IPS-18a (cell line): ENCODE data around the gene MAP4K4.
"Not testable (repeated sequence)": the region's sequence is repeated elsewhere in the genome, so short reads cannot be mapped to it uniquely, and the experiment has no call there.

ENCODE experiments used
- H3K27ac ChIP-seq: one replicate; pipeline ENCODE4 v1.5.1; 2013; ENCODE audit warnings: low read length
- H3K27me3 ChIP-seq: one replicate; pipeline ENCODE4 v1.6.1; 2013; ENCODE audit warnings: mild to moderate bottlenecking, low read length; ENCODE audit not compliant: control insufficient read depth, insufficient read depth
- H3K36me3 ChIP-seq: one replicate; pipeline ENCODE4 v1.6.1; 2013; ENCODE audit warnings: low read depth, low read length; ENCODE audit not compliant: control insufficient read depth
- H3K4me1 ChIP-seq: one replicate; pipeline ENCODE4 v1.6.1; 2013; ENCODE audit warnings: low read depth, low read length; ENCODE audit not compliant: control insufficient read depth
- H3K4me3 ChIP-seq: one replicate; pipeline ENCODE4 v1.5.1; 2013; ENCODE audit warnings: low read length
- H3K9ac ChIP-seq: one replicate; pipeline ENCODE4 v1.6.1; 2013; ENCODE audit warnings: mild to moderate bottlenecking, low read length, moderate library complexity
- H3K9me3 ChIP-seq: one replicate; pipeline ENCODE4 v1.6.1; 2013; ENCODE audit warnings: low read depth, low read length; ENCODE audit not compliant: control insufficient read depth

Gene MAP4K4

DNA sequence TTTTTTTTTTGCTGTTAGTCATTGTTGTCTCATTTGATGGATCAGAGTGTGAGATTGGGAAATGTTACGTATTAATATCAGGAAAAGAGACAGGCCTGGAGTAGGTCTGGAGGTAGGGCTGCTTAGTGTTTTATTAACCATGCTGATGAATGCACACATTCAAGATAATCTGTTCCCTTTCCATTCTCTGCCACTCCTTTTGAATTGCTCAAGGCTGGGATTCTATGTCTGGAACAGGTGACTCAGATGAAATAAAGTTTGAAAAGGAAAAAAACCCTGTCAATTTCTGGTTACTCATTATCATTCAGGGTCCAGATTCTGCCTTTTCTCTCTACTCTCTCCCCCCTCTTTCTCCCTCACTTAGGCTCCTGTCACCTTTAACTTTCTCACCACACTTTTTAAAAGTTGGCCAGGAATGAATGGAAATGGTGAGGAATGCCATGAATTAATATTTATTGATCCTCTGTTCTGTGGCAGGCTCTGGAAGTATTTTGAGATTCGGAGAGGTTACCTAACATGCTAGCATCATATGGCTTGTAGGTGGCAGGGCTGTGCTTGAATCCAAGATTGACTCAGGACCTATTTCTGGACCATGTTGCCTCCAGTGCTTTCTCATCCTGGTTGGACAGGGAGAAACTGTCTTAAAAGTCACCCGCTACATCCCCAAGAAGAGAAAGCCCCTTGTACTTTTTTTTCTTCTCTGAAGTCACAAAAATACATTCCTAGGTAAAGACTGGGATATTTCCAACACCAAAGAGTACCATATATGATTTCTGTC is 40.2 kb downstream of the MAP4K4 start:
- Histone ChIP-seq H3K27ac (no peak overlapping the region), H3K4me3 (no peak overlapping the region)

DNA sequence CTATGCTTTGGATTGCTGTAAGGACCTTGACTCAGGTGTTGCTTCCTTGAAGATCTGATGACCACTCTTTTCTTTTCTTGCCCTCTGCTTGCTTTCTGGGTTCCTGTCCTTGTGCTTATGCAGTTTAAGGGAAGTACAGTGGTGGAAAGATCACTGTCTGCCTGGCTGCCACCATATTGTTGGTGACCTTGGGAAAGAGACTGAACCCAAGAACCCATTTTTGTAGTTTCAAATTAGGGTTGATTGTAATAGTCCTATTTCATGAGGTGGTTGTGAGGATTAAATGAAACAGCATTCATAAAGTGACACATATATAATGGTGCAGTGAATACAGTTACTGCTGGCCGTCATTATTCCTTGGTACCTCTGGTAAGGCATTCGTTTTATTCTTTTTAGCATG is 41.1 kb downstream of the MAP4K4 start:
- Histone ChIP-seq H3K4me1 (peaks cover 32% of the 10 kb centered on the region), H3K9ac (no peak overlapping the region), H3K36me3 (no peaks in the 10 kb centered on the region), H3K27ac (no peak overlapping the region), H3K4me3 (no peak overlapping the region), H3K27me3 (no peaks in the 10 kb centered on the region), H3K9me3 (no peaks in the 10 kb centered on the region)

More for the DNA sequence above, 40.2 kb downstream of the MAP4K4 start:
- peaks cover 34% of the 10 kb centered on the region for H3K4me1 ChIP-seq
- no peaks in the 10 kb centered on the region for H3K27me3 ChIP-seq
- no peak overlapping the region for H3K9ac ChIP-seq
- no peaks in the 10 kb centered on the region for H3K36me3 ChIP-seq
- no peaks in the 10 kb centered on the region for H3K9me3 ChIP-seq

DNA sequence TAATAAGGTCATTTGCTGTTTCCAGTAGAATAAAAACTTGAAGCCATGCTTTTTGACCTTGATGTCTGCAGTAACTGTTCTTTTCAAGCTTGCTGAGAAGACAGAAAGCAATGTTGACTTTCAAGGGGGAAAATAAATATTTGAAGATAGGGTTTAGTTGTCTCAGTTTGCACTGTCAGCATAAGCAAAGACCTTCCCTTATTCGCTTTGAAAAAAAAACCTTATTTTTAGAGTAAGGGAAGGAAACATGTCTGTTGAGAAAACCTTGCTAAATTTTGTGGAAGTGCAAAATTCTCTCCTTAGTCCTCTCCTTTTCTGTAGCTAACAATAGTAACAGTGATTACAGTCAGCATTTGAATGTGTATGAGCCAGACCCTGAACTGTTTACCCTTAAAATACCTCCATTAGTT is 43.1 kb downstream of the MAP4K4 start:
- H3K4me1 ChIP-seq, result peaks cover 34% of the 10 kb centered on the region

GRCh38 chr2:101741775-101742520 is 44.4 kb downstream of the MAP4K4 start:
- no peaks in the 10 kb centered on the region for H3K27me3 ChIP-seq
- no peaks in the 10 kb centered on the region for H3K36me3 ChIP-seq
- no peak overlapping the region for H3K9ac ChIP-seq
- H3K9me3 ChIP-seq, result no peaks in the 10 kb centered on the region
- H3K4me3 ChIP-seq, result peak overlapping the region; percentile 11
- H3K27ac ChIP-seq, result no peak overlapping the region
- peaks cover 39% of the 10 kb centered on the region for H3K4me1 ChIP-seq

More for the DNA sequence above, 43.1 kb downstream of the MAP4K4 start:
- Histone ChIP-seq H3K36me3 (no peaks in the 10 kb centered on the region), H3K9me3 (no peaks in the 10 kb centered on the region), H3K27ac (no peak overlapping the region), H3K9ac (no peak overlapping the region), H3K4me3 (no peak overlapping the region), H3K27me3 (no peaks in the 10 kb centered on the region)

DNA sequence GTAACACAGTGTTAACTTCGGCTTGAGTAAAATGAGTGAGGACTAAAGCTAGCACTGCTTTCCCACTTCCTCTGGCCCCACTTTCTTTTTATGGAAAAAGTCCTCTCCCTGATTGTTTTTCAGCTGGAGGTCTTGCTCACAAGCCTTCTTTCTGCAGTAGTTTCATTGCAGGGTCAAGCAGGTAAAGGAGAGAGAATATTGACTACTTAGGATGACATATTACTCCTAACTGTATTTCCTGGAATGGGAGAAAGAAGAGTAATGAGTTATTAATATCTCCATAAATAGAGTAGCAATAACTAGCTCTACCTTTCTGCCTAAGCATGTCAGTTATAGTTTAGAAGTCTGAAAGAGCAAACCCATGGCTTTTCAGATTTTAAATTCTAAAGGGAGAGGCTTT is 45.0 kb downstream of the MAP4K4 start:
- Histone ChIP-seq H3K27me3 (no peaks in the 10 kb centered on the region), H3K9ac (no peak overlapping the region), H3K4me3 (no peak overlapping the region), H3K4me1 (peaks cover 39% of the 10 kb centered on the region), H3K9me3 (no peaks in the 10 kb centered on the region), H3K36me3 (no peaks in the 10 kb centered on the region), H3K27ac (no peak overlapping the region)

- H3K9ac ChIP-seq, result no peak overlapping the region
- no peaks in the 10 kb centered on the region for H3K9me3 ChIP-seq
- H3K4me3 ChIP-seq, result no peak overlapping the region
- H3K27ac ChIP-seq, result no peak overlapping the region
- H3K27me3 ChIP-seq, result no peaks in the 10 kb centered on the region
- peaks cover 39% of the 10 kb centered on the region for H3K4me1 ChIP-seq
- no peaks in the 10 kb centered on the region for H3K36me3 ChIP-seq
These were observed 45.8 kb downstream of the MAP4K4 start for GRCh38 chr2:101743288-101743687.

DNA sequence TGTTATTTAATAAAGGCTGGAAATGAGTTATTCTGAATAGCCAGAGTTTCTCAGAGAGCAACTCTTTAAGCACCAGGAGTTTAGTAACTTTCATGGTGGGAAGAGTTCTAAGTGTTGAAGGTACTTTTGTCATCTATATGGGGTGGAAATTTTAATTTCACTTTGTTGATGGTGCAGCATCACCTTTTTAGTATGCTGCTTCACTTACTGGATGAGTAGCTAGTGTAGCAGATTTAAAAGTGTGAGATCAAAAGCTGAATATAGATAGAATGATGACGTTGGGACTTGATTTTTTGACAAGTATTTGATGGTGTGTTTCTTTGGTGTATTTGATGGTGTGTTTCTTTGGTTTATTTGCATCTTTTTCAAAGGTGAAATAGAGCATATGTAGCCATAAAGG is 47.3 kb downstream of the MAP4K4 start:
- H3K27ac ChIP-seq, result no peak overlapping the region
- H3K9ac ChIP-seq, result no peak overlapping the region
- H3K27me3 ChIP-seq, result no peaks in the 10 kb centered on the region
- H3K9me3 ChIP-seq, result no peaks in the 10 kb centered on the region
- no peaks in the 10 kb centered on the region for H3K36me3 ChIP-seq
- H3K4me1 ChIP-seq, result peaks cover 39% of the 10 kb centered on the region
- H3K4me3 ChIP-seq, result no peak overlapping the region

DNA sequence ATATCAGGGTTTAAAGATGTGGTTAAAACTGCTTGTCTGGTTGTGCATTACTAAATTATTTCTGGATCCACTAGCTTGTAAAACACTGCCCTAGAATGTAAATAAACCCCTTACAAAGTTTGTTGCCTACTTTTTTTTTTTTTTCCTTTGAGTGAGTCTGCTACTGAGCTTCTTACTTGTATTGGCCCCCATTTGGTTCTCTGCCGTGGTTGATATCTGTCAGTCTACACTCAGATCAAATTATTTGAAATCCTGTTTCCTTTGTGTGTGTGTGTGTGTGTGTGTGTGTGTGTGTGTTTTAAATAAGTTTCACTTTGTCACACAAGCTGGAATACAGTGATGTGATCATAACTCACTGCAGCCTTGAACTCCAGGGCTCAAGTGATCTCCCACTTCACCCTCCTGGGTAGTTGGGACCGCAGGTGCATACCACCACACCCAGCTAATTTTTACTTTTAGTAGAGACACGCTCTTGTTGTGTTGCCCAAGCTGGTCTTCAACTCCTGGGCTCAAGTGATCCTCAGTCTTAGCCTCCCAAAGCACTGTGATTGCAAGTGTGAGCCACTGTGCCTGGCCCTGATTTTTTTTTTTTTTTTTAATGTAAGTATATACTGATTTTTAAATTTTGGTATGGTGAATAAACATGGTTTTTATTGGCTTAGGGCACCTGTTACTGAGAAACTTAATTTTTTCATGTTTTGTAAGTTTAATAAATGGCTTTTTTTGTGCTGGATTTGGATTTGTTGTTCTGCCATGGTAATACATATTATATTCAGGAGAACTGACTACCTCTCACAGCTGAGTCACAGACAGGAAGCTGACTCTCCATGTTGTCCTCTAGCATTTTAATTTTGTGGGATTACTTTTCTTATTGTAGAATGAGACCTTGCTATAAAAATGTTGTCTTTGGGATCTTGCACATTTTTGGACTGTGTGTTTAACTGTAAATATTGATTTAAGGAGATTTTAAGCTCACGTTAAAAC is 48.5 kb downstream of the MAP4K4 start:
- H3K9ac ChIP-seq, result no peak overlapping the region
- peaks cover 36% of the 10 kb centered on the region for H3K4me1 ChIP-seq
- no peak overlapping the region for H3K27ac ChIP-seq

GRCh38 chr2:101748000-101748399 is 50.5 kb downstream of the MAP4K4 start:
- H3K9me3 ChIP-seq, result no peaks in the 10 kb centered on the region
- no peaks in the 10 kb centered on the region for H3K36me3 ChIP-seq
- H3K4me3 ChIP-seq, result no peak overlapping the region
- H3K9ac ChIP-seq, result no peak overlapping the region
- no peaks in the 10 kb centered on the region for H3K27me3 ChIP-seq
- H3K27ac ChIP-seq, result no peak overlapping the region
- peaks cover 32% of the 10 kb centered on the region for H3K4me1 ChIP-seq

More for the DNA sequence above, 48.5 kb downstream of the MAP4K4 start:
- no peaks in the 10 kb centered on the region for H3K9me3 ChIP-seq
- no peaks in the 10 kb centered on the region for H3K36me3 ChIP-seq
- no peak overlapping the region for H3K4me3 ChIP-seq
- H3K27me3 ChIP-seq, result no peaks in the 10 kb centered on the region

- H3K9ac ChIP-seq, H3K36me3 ChIP-seq, H3K9me3 ChIP-seq, H3K27ac ChIP-seq, H3K4me3 ChIP-seq, H3K27me3 ChIP-seq: not testable (repeated sequence)
- H3K4me1 ChIP-seq, result peaks cover 32% of the 10 kb centered on the region
These were observed 51.0 kb downstream of the MAP4K4 start for GRCh38 chr2:101748462-101748861.

GRCh38 chr2:101750688-101751087 is 53.2 kb downstream of the MAP4K4 start:
- no peak overlapping the region for H3K9ac ChIP-seq
- H3K27ac ChIP-seq, result no peak overlapping the region
- H3K27me3 ChIP-seq, result no peaks in the 10 kb centered on the region
- H3K4me1 ChIP-seq, result peaks cover 36% of the 10 kb centered on the region
- no peak overlapping the region for H3K4me3 ChIP-seq
- H3K9me3 ChIP-seq, result no peaks in the 10 kb centered on the region
- H3K36me3 ChIP-seq, result no peaks in the 10 kb centered on the region
